ENCODE results near the gene F13A1. TPM values are rescaled to one million over a fixed set of nuclear protein-coding genes. Genes with fewer than 3 reads are reported as not detected.

The F13A1 gene
- total and polyA plus RNA-seq, 8 donors: 6.9 to 74.7 (median 35.9) TPM

GRCh38 chr6:6348256-6348655 lies 27.8 kb upstream of the F13A1 start:
- intact Hi-C loops (cut with DNase I; ENCODE audit: low total_unique reads): no loop called here
- no peak overlapping the region for H3K27ac ChIP-seq

DNA sequence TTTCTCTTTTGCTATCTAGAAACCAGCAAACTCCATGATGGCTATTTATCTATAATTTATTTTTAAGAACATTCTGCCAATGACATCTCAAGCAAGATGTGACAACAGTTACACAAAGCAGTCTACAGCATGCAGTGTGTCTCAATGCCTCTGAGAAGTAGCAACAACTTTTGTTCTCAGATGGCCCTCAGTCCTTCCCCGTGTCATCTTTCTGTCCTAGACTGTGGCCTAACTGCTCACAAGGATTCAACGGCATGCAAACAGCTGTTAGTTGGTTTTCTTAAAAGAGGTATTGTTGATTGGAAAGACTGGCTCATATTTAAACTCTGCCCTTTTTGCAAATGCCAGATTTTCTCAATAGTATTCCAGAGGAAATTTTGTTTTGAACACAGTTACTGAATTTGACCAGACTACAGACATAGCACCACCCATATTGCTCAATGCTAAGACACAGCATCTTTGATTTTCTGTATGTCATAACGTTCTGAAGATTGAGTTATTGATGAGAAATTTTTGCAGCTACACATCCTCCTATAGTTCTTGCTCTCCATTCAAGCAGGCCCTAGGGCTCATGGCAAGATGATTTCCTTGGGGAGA lies 26.1 kb upstream of the F13A1 start:
- Histone ChIP-seq H3K4me3 (no peak overlapping the region), H3K36me3 (no peaks in the 10 kb centered on the region), H3K9me3 (no peaks in the 10 kb centered on the region), H3K4me1 (no peaks in the 10 kb centered on the region), H3K27ac (no peak overlapping the region), H3K27me3 (no peaks in the 10 kb centered on the region)
- TF ChIP-seq POLR2AphosphoS5 (IDR thresholded peaks at IDR 0.05) (no peak), EP300 (IDR thresholded peaks at IDR 0.05) (no peak), POLR2A (IDR thresholded peaks at IDR 0.05) (no peak)
- TF ChIP-seq, protein P1, sequence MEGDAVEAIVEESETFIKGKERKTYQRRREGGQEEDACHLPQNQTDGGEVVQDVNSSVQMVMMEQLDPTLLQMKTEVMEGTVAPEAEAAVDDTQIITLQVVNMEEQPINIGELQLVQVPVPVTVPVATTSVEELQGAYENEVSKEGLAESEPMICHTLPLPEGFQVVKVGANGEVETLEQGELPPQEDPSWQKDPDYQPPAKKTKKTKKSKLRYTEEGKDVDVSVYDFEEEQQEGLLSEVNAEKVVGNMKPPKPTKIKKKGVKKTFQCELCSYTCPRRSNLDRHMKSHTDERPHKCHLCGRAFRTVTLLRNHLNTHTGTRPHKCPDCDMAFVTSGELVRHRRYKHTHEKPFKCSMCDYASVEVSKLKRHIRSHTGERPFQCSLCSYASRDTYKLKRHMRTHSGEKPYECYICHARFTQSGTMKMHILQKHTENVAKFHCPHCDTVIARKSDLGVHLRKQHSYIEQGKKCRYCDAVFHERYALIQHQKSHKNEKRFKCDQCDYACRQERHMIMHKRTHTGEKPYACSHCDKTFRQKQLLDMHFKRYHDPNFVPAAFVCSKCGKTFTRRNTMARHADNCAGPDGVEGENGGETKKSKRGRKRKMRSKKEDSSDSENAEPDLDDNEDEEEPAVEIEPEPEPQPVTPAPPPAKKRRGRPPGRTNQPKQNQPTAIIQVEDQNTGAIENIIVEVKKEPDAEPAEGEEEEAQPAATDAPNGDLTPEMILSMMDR (IDR thresholded peaks at IDR 0.05): no peak
- no peak for DNase-seq
- intact Hi-C loops (cut with DNase I; ENCODE audit: low total_unique reads): no loop called here
- WGBS, 5 donors: 56 to 84% (median 73%) methylated on average over 3 of the region's 3 CpGs

More at GRCh38 chr6:6348256-6348655, 27.8 kb upstream of the F13A1 start:
- Histone ChIP-seq H3K36me3 (no peaks in the 10 kb centered on the region), H3K9me3 (no peaks in the 10 kb centered on the region), H3K4me1 (no peaks in the 10 kb centered on the region), H3K4me3 (no peak overlapping the region), H3K27me3 (peaks cover 0 to 15% (median 0%) of the 10 kb centered on the region in 3 donors)
- DNase-seq: no peak
- whole genome bisulfite sequencing, 5 donors: 60 to 78% (median 74%) methylated on average over 5 of the region's 5 CpGs
- TF ChIP-seq, protein P1 (IDR thresholded peaks at IDR 0.05): no peak
- TF ChIP-seq POLR2AphosphoS5 (IDR thresholded peaks at IDR 0.05) (no peak), POLR2A (IDR thresholded peaks at IDR 0.05) (no peak), EP300 (IDR thresholded peaks at IDR 0.05) (no peak)

- H3K4me1 ChIP-seq: no peaks in the 10 kb centered on the region
- no peaks in the 10 kb centered on the region for H3K36me3 ChIP-seq
- no peak for TF ChIP-seq POLR2AphosphoS5 (IDR thresholded peaks at IDR 0.05)
- TF ChIP-seq, protein P1 (IDR thresholded peaks at IDR 0.05): no peak
- no peak for TF ChIP-seq POLR2A (IDR thresholded peaks at IDR 0.05)
- TF ChIP-seq EP300 (IDR thresholded peaks at IDR 0.05): no peak
- H3K4me3 ChIP-seq: no peak overlapping the region
- intact Hi-C loops (cut with DNase I; ENCODE audit: low total_unique reads): no loop called here
- H3K9me3 ChIP-seq: no peaks in the 10 kb centered on the region
- 73 to 90% (median 80%) methylated on average over 1 of the region's 1 CpG for WGBS, 5 donors
- no peak for DNase-seq
- H3K27ac ChIP-seq: no peak overlapping the region
- peaks cover 0 to 4% (median 0%) of the 10 kb centered on the region in 3 donors for H3K27me3 ChIP-seq
Measured at GRCh38 chr6:6333501-6333900, 13.0 kb upstream of the F13A1 start.

DNA sequence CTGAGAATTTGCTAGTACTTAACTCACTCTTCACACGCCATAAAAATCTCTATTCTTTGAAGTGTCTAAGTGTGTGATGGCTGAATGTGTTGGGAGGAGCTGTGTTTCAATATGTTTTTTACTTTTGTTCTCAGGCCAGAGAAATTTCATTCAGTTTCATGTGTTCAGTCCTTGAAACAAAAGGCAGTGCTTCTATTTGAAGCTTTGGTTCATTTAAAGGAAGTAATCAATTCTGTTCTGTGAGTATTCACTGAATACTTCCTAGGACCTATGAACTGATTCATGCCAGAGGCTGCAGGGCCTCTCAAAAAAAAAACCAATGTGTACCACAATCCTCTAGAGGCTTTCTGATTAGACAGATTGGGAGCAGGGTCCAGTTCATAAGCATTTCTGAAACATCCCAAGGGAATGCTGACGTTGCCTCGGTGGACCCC lies 12.4 kb upstream of the F13A1 start:
- H3K36me3 ChIP-seq: no peaks in the 10 kb centered on the region
- H3K27me3 ChIP-seq: peaks cover 0 to 3% (median 0%) of the 10 kb centered on the region in 3 donors
- intact Hi-C loops (cut with DNase I; ENCODE audit: low total_unique reads): no loop called here
- H3K27ac ChIP-seq: no peak overlapping the region
- 71 to 86% (median 71%) methylated on average over 3 of the region's 3 CpGs for WGBS, 5 donors
- H3K4me3 ChIP-seq: no peak overlapping the region
- TF ChIP-seq EP300 (IDR thresholded peaks at IDR 0.05) (no peak), POLR2AphosphoS5 (IDR thresholded peaks at IDR 0.05) (no peak), POLR2A (IDR thresholded peaks at IDR 0.05) (no peak)
- TF ChIP-seq, protein P1 (IDR thresholded peaks at IDR 0.05): no peak
- H3K9me3 ChIP-seq: no peaks in the 10 kb centered on the region
- DNase-seq: no peak
- H3K4me1 ChIP-seq: no peaks in the 10 kb centered on the region

Data from stomach (tissue), 9 donors.